ENCODE measurements around the gene FOXB2.

The FOXB2 gene

GRCh38 chr9:77018058-77018968, 1.1 kb upstream of the FOXB2 start:
- Histone ChIP-seq H3K36me3 (ENCODE audit: control insufficient read depth, insufficient read depth, low read length) (no peaks in the 10 kb centered on the region), H3K27me3 (ENCODE audit: control insufficient read depth, insufficient read depth, low read length) (peaks cover 98% of the 10 kb centered on the region)

GRCh38 chr9:77018969-77019235, 553 bp upstream of the FOXB2 start:
- Histone ChIP-seq H3K27me3 (ENCODE audit: control insufficient read depth, insufficient read depth, low read length) (peaks cover 98% of the 10 kb centered on the region), H3K4me1 (ENCODE audit: control insufficient read depth, insufficient read depth, low read length) (no peaks in the 10 kb centered on the region), H3K9ac (ENCODE audit: low read length) (no peak overlapping the region), H3K4me3 (ENCODE audit: low read length) (no peak overlapping the region), H3K36me3 (ENCODE audit: control insufficient read depth, insufficient read depth, low read length) (no peaks in the 10 kb centered on the region), H3K9me3 (ENCODE audit: control insufficient read depth, low read length) (no peaks in the 10 kb centered on the region)

More at GRCh38 chr9:77018058-77018968, 1.1 kb upstream of the FOXB2 start:
- Histone ChIP-seq H3K9ac (ENCODE audit: low read length) (no peak overlapping the region), H3K4me3 (ENCODE audit: low read length) (no peak overlapping the region), H3K9me3 (ENCODE audit: control insufficient read depth, low read length) (no peaks in the 10 kb centered on the region), H3K4me1 (ENCODE audit: control insufficient read depth, insufficient read depth, low read length) (no peaks in the 10 kb centered on the region)

- H3K36me3 ChIP-seq (ENCODE audit: control insufficient read depth, insufficient read depth, low read length) = no peaks in the 10 kb centered on the region
- peaks cover 97% of the 10 kb centered on the region for H3K27me3 ChIP-seq (ENCODE audit: control insufficient read depth, insufficient read depth, low read length)
- no peak overlapping the region for H3K9ac ChIP-seq (ENCODE audit: low read length)
- H3K9me3 ChIP-seq (ENCODE audit: control insufficient read depth, low read length) = no peaks in the 10 kb centered on the region
- no peak overlapping the region for H3K4me3 ChIP-seq (ENCODE audit: low read length)
- no peaks in the 10 kb centered on the region for H3K4me1 ChIP-seq (ENCODE audit: control insufficient read depth, insufficient read depth, low read length)
These were observed 514 bp downstream of the FOXB2 start for GRCh38 chr9:77019926-77020412.

GRCh38 chr9:77020413-77021290, 1.2 kb downstream of the FOXB2 start:
- H3K4me1 ChIP-seq (ENCODE audit: control insufficient read depth, insufficient read depth, low read length) = no peaks in the 10 kb centered on the region

GRCh38 chr9:77021291-77021894, 1.9 kb downstream of the FOXB2 start:
- no peak overlapping the region for H3K4me3 ChIP-seq (ENCODE audit: low read length)
- H3K4me1 ChIP-seq (ENCODE audit: control insufficient read depth, insufficient read depth, low read length) = no peaks in the 10 kb centered on the region

More at GRCh38 chr9:77020413-77021290, 1.2 kb downstream of the FOXB2 start:
- no peaks in the 10 kb centered on the region for H3K36me3 ChIP-seq (ENCODE audit: control insufficient read depth, insufficient read depth, low read length)
- H3K27me3 ChIP-seq (ENCODE audit: control insufficient read depth, insufficient read depth, low read length) = peaks cover 94% of the 10 kb centered on the region
- H3K4me3 ChIP-seq (ENCODE audit: low read length) = no peak overlapping the region
- no peak overlapping the region for H3K9ac ChIP-seq (ENCODE audit: low read length)
- H3K9me3 ChIP-seq (ENCODE audit: control insufficient read depth, low read length) = no peaks in the 10 kb centered on the region

DNA sequence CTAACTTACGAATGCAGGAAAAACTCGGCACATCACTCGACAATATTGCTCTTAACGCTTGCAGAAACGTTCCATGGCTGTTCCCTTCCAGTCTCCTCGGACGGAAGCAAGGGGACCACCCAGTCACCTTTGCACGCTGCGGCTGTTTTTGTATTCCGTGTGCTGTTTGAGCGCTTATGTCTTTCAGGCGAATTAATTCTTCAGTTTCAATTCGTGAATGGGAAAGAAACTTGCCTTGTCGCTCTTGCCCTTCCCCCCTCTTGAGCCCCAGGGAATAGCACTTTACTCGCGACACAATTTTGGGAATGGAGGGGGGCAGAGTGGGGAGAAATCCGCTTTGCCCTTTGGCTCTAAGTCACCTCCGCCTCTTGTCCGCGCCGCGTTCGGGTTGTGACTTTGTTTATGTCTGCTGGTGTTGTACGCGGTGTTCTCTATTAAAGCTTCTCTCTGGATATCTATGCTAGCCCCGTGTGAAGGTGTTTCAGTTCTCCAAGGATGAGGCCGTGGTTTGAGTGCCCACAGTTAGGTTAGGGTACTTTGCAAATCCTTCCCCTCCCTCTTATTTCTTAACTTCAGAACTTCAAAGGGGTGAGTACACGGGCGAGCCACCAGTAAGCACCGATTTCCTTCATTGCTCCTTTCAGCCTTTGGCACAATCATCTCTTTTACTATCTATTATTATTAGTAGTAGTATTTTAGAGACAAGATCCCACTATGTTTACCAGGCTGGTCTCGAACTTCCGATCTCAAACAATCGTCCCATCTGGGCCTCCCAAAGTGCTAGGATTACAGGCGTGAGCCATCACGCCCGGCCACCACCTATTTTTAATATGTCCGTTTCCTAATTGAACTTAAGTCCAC, 2.7 kb downstream of the FOXB2 start:
- Histone ChIP-seq H3K27me3 (ENCODE audit: control insufficient read depth, insufficient read depth, low read length) (peaks cover 83% of the 10 kb centered on the region), H3K4me3 (ENCODE audit: low read length) (no peak overlapping the region), H3K9ac (ENCODE audit: low read length) (no peak overlapping the region), H3K9me3 (ENCODE audit: control insufficient read depth, low read length) (no peaks in the 10 kb centered on the region), H3K36me3 (ENCODE audit: control insufficient read depth, insufficient read depth, low read length) (no peaks in the 10 kb centered on the region), H3K4me1 (ENCODE audit: control insufficient read depth, insufficient read depth, low read length) (no peaks in the 10 kb centered on the region)

More at GRCh38 chr9:77021291-77021894, 1.9 kb downstream of the FOXB2 start:
- Histone ChIP-seq H3K9me3 (ENCODE audit: control insufficient read depth, low read length) (no peaks in the 10 kb centered on the region), H3K27me3 (ENCODE audit: control insufficient read depth, insufficient read depth, low read length) (peaks cover 91% of the 10 kb centered on the region), H3K36me3 (ENCODE audit: control insufficient read depth, insufficient read depth, low read length) (no peaks in the 10 kb centered on the region), H3K9ac (ENCODE audit: low read length) (no peak overlapping the region)

GRCh38 chr9:77022783-77023440, 3.5 kb downstream of the FOXB2 start:
- Histone ChIP-seq H3K9ac (ENCODE audit: low read length) (no peak overlapping the region), H3K4me3 (ENCODE audit: low read length) (no peak overlapping the region), H3K9me3 (ENCODE audit: control insufficient read depth, low read length) (no peaks in the 10 kb centered on the region), H3K27me3 (ENCODE audit: control insufficient read depth, insufficient read depth, low read length) (peaks cover 75% of the 10 kb centered on the region), H3K4me1 (ENCODE audit: control insufficient read depth, insufficient read depth, low read length) (no peaks in the 10 kb centered on the region), H3K36me3 (ENCODE audit: control insufficient read depth, insufficient read depth, low read length) (no peaks in the 10 kb centered on the region)

DNA sequence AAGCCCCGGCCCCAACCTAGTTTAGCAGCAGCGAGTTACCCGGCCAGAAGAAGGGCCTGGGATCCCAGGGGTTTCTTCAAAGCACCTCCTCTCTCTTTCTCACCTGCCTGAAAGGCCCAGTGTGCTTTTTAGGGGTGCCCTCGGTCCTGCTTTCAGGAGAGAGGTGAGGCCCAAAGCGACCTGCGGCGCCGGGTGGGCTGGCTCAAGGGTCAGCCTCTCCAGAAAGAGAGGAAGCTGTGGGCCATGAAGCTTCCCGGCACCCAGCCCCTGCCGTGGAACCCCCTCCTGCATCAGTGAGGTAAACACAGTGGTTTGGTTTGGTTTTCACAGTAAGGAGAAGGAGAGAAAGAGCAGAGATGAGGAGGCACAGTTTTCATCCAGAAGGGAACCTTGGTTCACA, 4.3 kb downstream of the FOXB2 start:
- H3K4me3 ChIP-seq (ENCODE audit: low read length) = no peak overlapping the region
- peaks cover 73% of the 10 kb centered on the region for H3K27me3 ChIP-seq (ENCODE audit: control insufficient read depth, insufficient read depth, low read length)
- no peaks in the 10 kb centered on the region for H3K36me3 ChIP-seq (ENCODE audit: control insufficient read depth, insufficient read depth, low read length)
- H3K9me3 ChIP-seq (ENCODE audit: control insufficient read depth, low read length) = no peaks in the 10 kb centered on the region
- no peak overlapping the region for H3K9ac ChIP-seq (ENCODE audit: low read length)
- H3K4me1 ChIP-seq (ENCODE audit: control insufficient read depth, insufficient read depth, low read length) = no peaks in the 10 kb centered on the region

- no peak overlapping the region for H3K9ac ChIP-seq (ENCODE audit: low read length)
- H3K4me3 ChIP-seq (ENCODE audit: low read length) = no peak overlapping the region
- H3K4me1 ChIP-seq (ENCODE audit: control insufficient read depth, insufficient read depth, low read length) = no peaks in the 10 kb centered on the region
- peaks cover 62% of the 10 kb centered on the region for H3K27me3 ChIP-seq (ENCODE audit: control insufficient read depth, insufficient read depth, low read length)
- no peaks in the 10 kb centered on the region for H3K9me3 ChIP-seq (ENCODE audit: control insufficient read depth, low read length)
- H3K36me3 ChIP-seq (ENCODE audit: control insufficient read depth, insufficient read depth, low read length) = no peaks in the 10 kb centered on the region
These were observed 5.5 kb downstream of the FOXB2 start for GRCh38 chr9:77024776-77025545.

GRCh38 chr9:77028478-77028877, 9.0 kb downstream of the FOXB2 start:
- H3K36me3 ChIP-seq (ENCODE audit: control insufficient read depth, insufficient read depth, low read length) = no peaks in the 10 kb centered on the region
- H3K9me3 ChIP-seq (ENCODE audit: control insufficient read depth, low read length) = no peaks in the 10 kb centered on the region
- H3K4me3 ChIP-seq (ENCODE audit: low read length) = no peak overlapping the region
- H3K9ac ChIP-seq (ENCODE audit: low read length) = no peak overlapping the region
- H3K27me3 ChIP-seq (ENCODE audit: control insufficient read depth, insufficient read depth, low read length) = peaks cover 28% of the 10 kb centered on the region
- H3K4me1 ChIP-seq (ENCODE audit: control insufficient read depth, insufficient read depth, low read length) = no peaks in the 10 kb centered on the region

Measured in mucosa of stomach (tissue), 1 donor.